Measurements from ENCODE around the gene PCDHB5.
A peak's percentile ranks its signal among the peaks of the same experiment; 100 is the strongest.
"Not testable (repeated sequence)": the region's sequence is repeated elsewhere in the genome, so short reads cannot be mapped to it uniquely, and the experiment has no call there.

PCDHB5 gene

DNA sequence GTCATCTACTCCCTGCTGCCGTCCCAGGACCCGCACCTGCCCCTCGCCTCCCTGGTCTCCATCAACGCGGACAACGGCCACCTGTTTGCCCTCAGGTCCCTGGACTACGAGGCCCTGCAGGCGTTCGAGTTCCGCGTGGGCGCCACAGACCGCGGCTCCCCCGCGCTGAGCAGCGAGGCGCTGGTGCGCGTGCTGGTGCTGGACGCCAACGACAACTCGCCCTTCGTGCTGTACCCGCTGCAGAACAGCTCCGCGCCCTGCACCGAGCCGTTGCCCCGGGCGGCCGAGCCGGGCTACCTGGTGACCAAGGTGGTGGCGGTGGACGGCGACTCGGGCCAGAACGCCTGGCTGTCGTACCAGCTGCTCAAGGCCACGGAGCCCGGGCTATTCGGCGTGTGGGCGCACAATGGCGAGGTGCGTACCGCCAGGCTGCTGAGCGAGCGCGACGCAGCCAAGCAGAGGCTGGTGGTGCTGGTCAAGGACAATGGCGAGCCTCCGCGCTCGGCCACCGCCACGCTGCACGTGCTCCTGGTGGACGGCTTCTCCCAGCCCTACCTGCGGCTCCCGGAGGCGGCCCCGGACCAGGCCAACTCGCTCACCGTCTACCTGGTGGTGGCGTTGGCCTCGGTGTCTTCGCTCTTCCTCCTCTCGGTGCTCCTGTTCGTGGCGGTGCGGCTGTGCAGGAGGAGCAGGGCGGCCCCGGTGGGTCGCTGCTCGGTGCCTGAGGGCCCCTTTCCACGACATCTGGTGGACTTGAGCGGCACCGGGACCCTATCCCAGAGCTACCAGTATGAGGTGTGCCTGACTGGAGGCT, 39.5 kb downstream of the PCDHB5 start:
- H3K4me3 ChIP-seq; H3K36me3 ChIP-seq (replicated peaks); H3K27me3 ChIP-seq (ENCODE audit: low read depth); DNase-seq (ENCODE audit: low spot score in 2 of 2); in situ Hi-C loops (cut with MboI; ENCODE audit: low sequenced_read_pairs); H3K4me1 ChIP-seq; H3K9me3 ChIP-seq: not testable (repeated sequence)

DNA sequence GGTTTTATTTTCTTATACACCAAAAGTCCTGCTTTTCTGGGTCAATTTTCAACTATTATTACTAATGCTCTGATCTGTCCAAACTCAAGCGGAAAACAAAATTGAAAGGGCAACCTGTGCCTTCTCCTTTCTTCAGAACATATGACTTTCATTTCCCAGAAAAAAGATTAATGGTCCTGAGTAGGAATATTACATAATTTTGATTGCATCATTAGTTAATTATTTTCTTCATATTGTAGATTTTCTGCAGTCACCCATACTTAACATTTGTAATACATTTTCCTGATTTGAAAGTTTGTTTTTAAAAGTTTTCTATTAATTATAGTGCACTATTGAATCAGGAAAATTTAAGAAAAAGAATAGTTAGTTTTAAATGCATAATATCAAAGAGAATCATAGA, 40.9 kb downstream of the PCDHB5 start:
- in situ Hi-C loops (cut with MboI; ENCODE audit: low sequenced_read_pairs), result no loop called here
- DNase-seq (ENCODE audit: low spot score in 2 of 2), result no peak
- H3K27me3 ChIP-seq (ENCODE audit: low read depth), result no peaks in the 10 kb centered on the region
- no peaks in the 10 kb centered on the region for H3K4me1 ChIP-seq
- no peaks in the 10 kb centered on the region for H3K9me3 ChIP-seq
- H3K4me3 ChIP-seq, result no peak overlapping the region
- H3K36me3 ChIP-seq (replicated peaks), result no peaks in the 10 kb centered on the region

DNA sequence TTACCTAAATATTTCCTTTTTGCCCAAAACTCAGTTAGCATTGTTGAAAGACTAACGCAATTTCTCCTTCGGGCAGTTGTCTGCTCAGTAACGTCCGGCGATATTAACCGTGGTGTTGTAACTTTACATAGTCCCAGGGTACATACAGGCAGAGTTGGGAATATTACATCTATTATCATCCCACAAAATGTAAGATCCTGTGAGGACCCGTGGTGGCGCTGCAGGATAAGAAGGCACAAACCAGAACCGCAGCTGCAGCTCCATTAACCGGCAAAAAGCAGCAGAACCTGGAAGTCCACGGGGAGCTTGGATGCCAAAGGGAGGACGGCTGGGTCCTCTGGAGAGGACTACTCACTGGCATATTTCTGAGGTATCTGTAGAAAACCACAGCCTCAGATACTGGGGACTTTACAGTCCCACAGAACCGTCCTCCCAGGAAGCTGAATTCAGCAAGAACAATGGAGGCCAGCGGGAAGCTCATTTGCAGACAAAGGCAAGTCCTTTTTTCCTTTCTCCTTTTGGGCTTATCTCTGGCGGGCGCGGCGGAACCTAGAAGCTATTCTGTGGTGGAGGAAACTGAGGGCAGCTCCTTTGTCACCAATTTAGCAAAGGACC, 42.7 kb downstream of the PCDHB5 start, which contains the start of gene PCDHB8:
PCDHB8 (plus strand) TSS at position 214 of the 615 bp plus-strand sequence; CDS start at position 459, 245 bp downstream.
- in situ Hi-C loops (cut with MboI; ENCODE audit: low sequenced_read_pairs); H3K4me1 ChIP-seq; H3K36me3 ChIP-seq (replicated peaks); H3K27me3 ChIP-seq (ENCODE audit: low read depth); H3K9me3 ChIP-seq: not testable (repeated sequence)
- peak; percentile 8 to 26 for DNase-seq (ENCODE audit: low spot score in 2 of 2)
- H3K4me3 ChIP-seq, result peak within 1 kb of the TSS; percentile 13; the same call in 1 of the 2 replicates

DNA sequence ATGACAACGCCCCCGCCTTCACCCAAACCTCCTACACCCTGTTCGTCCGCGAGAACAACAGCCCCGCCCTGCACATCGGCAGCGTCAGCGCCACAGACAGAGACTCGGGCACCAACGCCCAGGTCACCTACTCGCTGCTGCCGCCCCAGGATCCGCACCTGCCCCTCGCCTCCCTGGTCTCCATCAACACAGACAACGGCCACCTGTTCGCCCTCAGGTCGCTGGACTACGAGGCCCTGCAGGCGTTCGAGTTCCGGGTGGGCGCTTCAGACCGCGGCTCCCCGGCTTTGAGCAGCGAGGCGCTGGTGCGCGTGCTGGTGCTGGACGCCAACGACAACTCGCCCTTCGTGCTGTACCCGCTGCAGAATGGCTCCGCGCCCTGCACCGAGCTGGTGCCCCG, 44.4 kb downstream of the PCDHB5 start:
- H3K27me3 ChIP-seq (ENCODE audit: low read depth); in situ Hi-C loops (cut with MboI; ENCODE audit: low sequenced_read_pairs): not testable (repeated sequence)

DNA sequence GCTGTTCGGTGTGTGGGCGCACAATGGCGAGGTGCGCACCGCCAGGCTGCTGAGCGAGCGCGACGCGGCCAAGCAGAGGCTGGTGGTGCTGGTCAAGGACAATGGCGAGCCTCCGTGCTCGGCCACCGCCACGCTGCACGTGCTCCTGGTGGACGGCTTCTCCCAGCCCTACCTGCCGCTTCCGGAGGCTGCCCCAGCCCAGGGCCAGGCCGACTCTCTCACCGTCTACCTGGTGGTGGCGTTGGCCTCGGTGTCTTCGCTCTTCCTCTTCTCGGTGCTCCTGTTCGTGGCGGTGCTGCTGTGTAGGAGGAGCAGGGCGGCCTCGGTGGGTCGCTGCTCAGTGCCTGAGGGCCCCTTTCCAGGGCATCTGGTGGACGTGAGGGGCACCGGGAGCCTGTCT, 44.9 kb downstream of the PCDHB5 start:
- H3K9me3 ChIP-seq; H3K36me3 ChIP-seq (replicated peaks); H3K27me3 ChIP-seq (ENCODE audit: low read depth); DNase-seq (ENCODE audit: low spot score in 2 of 2); in situ Hi-C loops (cut with MboI; ENCODE audit: low sequenced_read_pairs); H3K4me3 ChIP-seq; H3K4me1 ChIP-seq: not testable (repeated sequence)

More for the DNA sequence above, 44.4 kb downstream of the PCDHB5 start:
- H3K9me3 ChIP-seq; H3K4me1 ChIP-seq; H3K36me3 ChIP-seq (replicated peaks); DNase-seq (ENCODE audit: low spot score in 2 of 2); H3K4me3 ChIP-seq: not testable (repeated sequence)

DNA sequence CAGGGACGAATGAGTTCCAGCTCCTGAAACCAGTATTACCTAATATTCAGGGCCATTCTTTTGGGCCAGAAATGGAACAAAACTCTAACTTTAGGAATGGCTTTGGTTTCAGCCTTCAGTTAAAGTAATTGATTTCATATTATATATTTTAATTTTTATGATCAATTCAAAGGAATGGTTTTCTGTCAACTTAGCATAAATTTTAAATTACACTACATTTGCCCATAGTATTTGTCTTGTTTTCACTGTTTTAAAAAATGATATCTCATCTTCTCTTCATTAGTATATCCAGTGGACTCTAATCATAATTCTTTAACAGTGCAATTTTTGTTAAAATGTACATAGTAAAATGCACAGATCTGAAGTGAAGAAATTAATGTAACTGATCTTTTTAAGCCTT, 45.3 kb downstream of the PCDHB5 start:
- Histone ChIP-seq H3K4me3 (no peak overlapping the region), H3K27me3 (ENCODE audit: low read depth) (no peaks in the 10 kb centered on the region), H3K4me1 (no peaks in the 10 kb centered on the region), H3K9me3 (no peaks in the 10 kb centered on the region; the same call in 1 of the 2 replicates), H3K36me3 (replicated peaks) (no peaks in the 10 kb centered on the region)
- no peak for DNase-seq (ENCODE audit: low spot score in 2 of 2)
- in situ Hi-C loops (cut with MboI; ENCODE audit: low sequenced_read_pairs), result no loop called here

DNA sequence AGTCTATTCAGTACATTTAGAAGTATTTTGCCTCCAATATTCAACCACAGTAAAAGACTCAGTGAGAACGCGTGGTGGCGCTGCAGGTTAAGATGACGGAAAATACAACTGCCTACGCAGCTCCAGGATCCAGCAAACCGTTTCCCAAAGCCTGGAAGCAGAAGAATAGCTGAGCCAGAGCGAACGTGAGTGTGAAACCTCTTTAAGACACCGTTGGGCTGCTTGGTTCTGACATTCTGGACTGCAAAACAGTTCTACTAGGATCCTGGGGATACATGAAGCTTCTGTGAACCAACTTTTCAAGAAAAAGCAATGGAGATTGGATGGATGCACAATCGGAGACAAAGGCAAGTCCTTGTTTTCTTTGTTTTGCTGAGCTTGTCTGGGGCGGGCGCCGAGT, 47.2 kb downstream of the PCDHB5 start, which contains the start of gene PCDHB16:
PCDHB16 (plus strand) TSS at position 140 of the 400 bp plus-strand sequence; CDS start at position 313, 173 bp downstream.
- Histone ChIP-seq H3K9me3 (no peaks in the 10 kb centered on the region; the same call in 1 of the 2 replicates), H3K4me3 (no peak within 1 kb of the TSS), H3K36me3 (replicated peaks) (no peaks in the 10 kb centered on the region), H3K27me3 (ENCODE audit: low read depth) (no peaks in the 10 kb centered on the region), H3K4me1 (no peaks in the 10 kb centered on the region)
- in situ Hi-C loops (cut with MboI; ENCODE audit: low sequenced_read_pairs), result no loop called here
- no peak for DNase-seq (ENCODE audit: low spot score in 2 of 2)

DNA sequence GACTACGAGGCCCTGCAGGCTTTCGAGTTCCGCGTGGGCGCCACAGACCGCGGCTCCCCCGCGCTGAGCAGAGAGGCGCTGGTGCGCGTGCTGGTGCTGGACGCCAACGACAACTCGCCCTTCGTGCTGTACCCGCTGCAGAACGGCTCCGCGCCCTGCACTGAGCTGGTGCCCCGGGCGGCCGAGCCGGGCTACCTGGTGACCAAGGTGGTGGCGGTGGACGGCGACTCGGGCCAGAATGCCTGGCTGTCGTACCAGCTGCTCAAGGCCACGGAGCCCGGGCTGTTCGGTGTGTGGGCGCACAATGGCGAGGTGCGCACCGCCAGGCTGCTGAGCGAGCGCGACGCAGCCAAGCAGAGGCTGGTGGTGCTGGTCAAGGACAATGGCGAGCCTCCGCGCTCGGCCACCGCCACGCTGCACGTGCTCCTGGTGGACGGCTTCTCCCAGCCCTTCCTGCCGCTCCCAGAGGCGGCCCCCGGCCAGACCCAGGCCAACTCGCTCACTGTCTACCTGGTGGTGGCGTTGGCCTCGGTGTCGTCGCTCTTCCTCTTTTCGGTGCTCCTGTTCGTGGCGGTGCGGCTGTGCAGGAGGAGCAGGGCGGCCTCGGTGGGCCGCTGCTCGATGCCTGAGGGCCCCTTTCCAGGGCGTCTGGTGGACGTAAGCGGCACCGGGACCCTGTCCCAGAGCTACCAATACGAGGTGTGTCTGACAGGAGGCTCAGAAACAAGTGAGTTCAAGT, 49.3 kb downstream of the PCDHB5 start:
- DNase-seq (ENCODE audit: low spot score in 2 of 2); in situ Hi-C loops (cut with MboI; ENCODE audit: low sequenced_read_pairs); H3K4me1 ChIP-seq; H3K4me3 ChIP-seq; H3K9me3 ChIP-seq; H3K36me3 ChIP-seq (replicated peaks); H3K27me3 ChIP-seq (ENCODE audit: low read depth): not testable (repeated sequence)

DNA sequence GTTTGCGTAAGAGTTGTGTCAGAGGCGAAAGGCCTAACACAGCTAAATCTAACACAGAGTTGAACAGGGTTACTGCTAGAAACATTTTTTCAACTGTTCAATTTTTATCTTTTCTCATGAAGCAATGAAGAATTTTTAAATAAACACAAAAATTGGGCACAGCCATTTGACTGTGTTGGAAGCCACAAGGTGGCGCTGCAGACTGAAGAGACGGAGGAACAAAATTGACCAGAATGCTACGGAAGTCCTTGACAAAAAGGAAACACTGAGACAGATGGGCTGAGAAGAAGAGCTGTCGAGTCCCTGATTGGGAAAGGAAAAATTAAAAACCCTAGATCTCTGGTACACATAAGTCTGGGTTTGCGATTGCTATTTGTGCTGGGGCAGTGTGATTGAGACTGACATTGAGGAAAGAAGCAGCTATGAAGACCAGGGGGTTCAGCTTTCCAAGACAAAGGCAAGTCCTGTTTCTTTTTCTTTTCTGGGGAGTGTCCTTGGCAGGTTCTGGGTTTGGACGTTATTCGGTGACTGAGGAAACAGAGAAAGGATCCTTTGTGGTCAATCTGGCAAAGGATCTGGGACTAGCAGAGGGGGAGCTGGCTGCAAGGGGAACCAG, 52.0 kb downstream of the PCDHB5 start, which contains the start of gene PCDHB9:
PCDHB9 (plus strand) TSS at position 265 of the 616 bp plus-strand sequence; CDS start at position 423, 158 bp downstream.
- Histone ChIP-seq H3K4me3 (no peak within 1 kb of the TSS), H3K9me3 (no peaks in the 10 kb centered on the region), H3K27me3 (ENCODE audit: low read depth) (no peaks in the 10 kb centered on the region), H3K4me1 (no peaks in the 10 kb centered on the region), H3K36me3 (replicated peaks) (no peaks in the 10 kb centered on the region)
- in situ Hi-C loops (cut with MboI; ENCODE audit: low sequenced_read_pairs), result no loop called here
- peak; percentile 23 to 67 for DNase-seq (ENCODE audit: low spot score in 2 of 2)
